IMR-90 (cell line): ENCODE data around the gene ZBTB7B. TPM values are rescaled to one million over a fixed set of nuclear protein-coding genes. Genes with fewer than 3 reads are reported as not detected.
A peak's percentile ranks its signal among the peaks of the same experiment; 100 is the strongest.

Experiments used
- ATAC-seq: fragments of 200-7000 bp; cut with Tn5 transposase; 2 replicates; pipeline ENCODE4 v1.9.1; 2020; ENCODE audit warnings: low read depth, mild to moderate bottlenecking, moderate library complexity
- BruUV-seq: library from RNA; stranded (reverse); fragments of 400-500 nt; replicated peaks from 2 replicates; lab custom pipeline; 2021; lab: Mats Ljungman, UMichigan
- CTCF ChIA-PET: fragments of 300-600 bp; formaldehyde crosslinking; extraction: SDS; loops from one replicate; lab custom pipeline; 2021; ENCODE audit warnings: antibody characterized with exemption; lab: Yijun Ruan, JAX
- POLR2A ChIA-PET: fragments of 300-600 bp; sonication (Branson Sonifier 250); formaldehyde crosslinking; loops from one replicate; lab custom pipeline; 2022; ENCODE audit warnings: antibody characterized with exemption; ENCODE audit not compliant: unreplicated experiment; lab: Charles Lee
- DNase-seq: peaks from one replicate; pipeline ENCODE4 v3.0.0; 2013
- H2AFZ ChIP-seq: replicated peaks from 2 replicates; pipeline ENCODE3; 2013; ENCODE audit warnings: low read length, mild to moderate bottlenecking; ENCODE audit not compliant: poor library complexity
- H2AK5ac ChIP-seq: 2 replicates; pipeline ENCODE4 v1.6.1; 2013; ENCODE audit warnings: low read depth, low read length, inconsistent platforms
- H2AK9ac ChIP-seq: replicated peaks from 2 replicates; pipeline ENCODE3; 2013; ENCODE audit warnings: mild to moderate bottlenecking, low read depth, low read length, moderate library complexity; ENCODE audit not compliant: poor library complexity
- H2BK120ac ChIP-seq: 2 replicates; pipeline ENCODE4 v1.6.1; 2013; ENCODE audit warnings: low read depth, low read length, inconsistent platforms
- H2BK15ac ChIP-seq: 3 replicates; pipeline ENCODE4 v1.6.1; 2013; ENCODE audit warnings: low read depth, low read length, inconsistent platforms
- H2BK20ac ChIP-seq: 2 replicates; pipeline ENCODE4 v1.6.1; 2013; ENCODE audit warnings: low read depth, mild to moderate bottlenecking, inconsistent platforms, low read length, moderate library complexity
- H2BK5ac ChIP-seq: 2 replicates; pipeline ENCODE4 v1.6.1; 2013; ENCODE audit warnings: mild to moderate bottlenecking, low read depth, low read length, inconsistent platforms; ENCODE audit not compliant: poor library complexity, severe bottlenecking
- H3K14ac ChIP-seq: replicated peaks from 2 replicates; pipeline ENCODE4 v1.6.1; 2013; ENCODE audit warnings: low read depth, low read length, inconsistent platforms
- H3K18ac ChIP-seq: 2 replicates; pipeline ENCODE4 v1.6.1; 2013; ENCODE audit warnings: low read depth, low read length, control low read depth
- H3K23ac ChIP-seq: 2 replicates; pipeline ENCODE4 v1.6.1; 2013; ENCODE audit warnings: low read depth, low read length, inconsistent platforms
- H3K27ac ChIP-seq: 2 replicates; pipeline ENCODE4 v1.5.1; 2013; ENCODE audit warnings: mild to moderate bottlenecking, control low read depth, low read length; ENCODE audit not compliant: insufficient read depth
- H3K27me3 ChIP-seq: 2 replicates; pipeline ENCODE4 v1.6.1; 2013; ENCODE audit warnings: low read length; ENCODE audit not compliant: control insufficient read depth, insufficient read depth
- H3K36me3 ChIP-seq: 2 replicates; pipeline ENCODE4 v1.6.1; 2013; ENCODE audit warnings: low read length, mixed read lengths; ENCODE audit not compliant: control insufficient read depth, insufficient read depth
- H3K4ac ChIP-seq: 2 replicates; pipeline ENCODE4 v1.6.1; 2013; ENCODE audit warnings: low read depth, low read length, inconsistent platforms
- H3K4me1 ChIP-seq: 2 replicates; pipeline ENCODE4 v1.6.1; 2013; ENCODE audit warnings: low read length, mixed read lengths; ENCODE audit not compliant: control insufficient read depth, insufficient read depth
- H3K4me2 ChIP-seq: 2 replicates; pipeline ENCODE4 v1.6.1; 2013; ENCODE audit warnings: low read depth, mild to moderate bottlenecking, control low read depth, low read length, moderate library complexity
- H3K4me3 ChIP-seq: 2 replicates; pipeline ENCODE4 v1.5.1; 2013; ENCODE audit warnings: low read depth, mild to moderate bottlenecking, control low read depth, low read length, moderate library complexity; ENCODE audit not compliant: insufficient read depth
- H3K56ac ChIP-seq: 2 replicates; pipeline ENCODE4 v1.6.1; 2013; ENCODE audit warnings: low read length, inconsistent platforms; ENCODE audit not compliant: insufficient read depth; ENCODE audit errors: extremely low read depth
- H3K79me1 ChIP-seq, 2 experiments: 2 replicates each; pipeline ENCODE4 v1.6.1; 2013; ENCODE audit warnings: low read length in 2 of 2, inconsistent platforms in 1 of 2, low read depth in 1 of 2
- H3K9ac ChIP-seq: 2 replicates; pipeline ENCODE4 v1.6.1; 2013; ENCODE audit warnings: low read depth, low read length, control low read depth
- H3K9me1 ChIP-seq: 2 replicates; pipeline ENCODE4 v1.6.1; 2013; ENCODE audit warnings: low read length, inconsistent platforms; ENCODE audit not compliant: insufficient read depth
- H3K9me3 ChIP-seq: 2 replicates; pipeline ENCODE4 v1.6.1; 2013; ENCODE audit warnings: low read length; ENCODE audit not compliant: control insufficient read depth, insufficient read depth
- H4K20me1 ChIP-seq: 2 replicates; pipeline ENCODE4 v1.6.1; 2013; ENCODE audit warnings: low read length, inconsistent platforms; ENCODE audit not compliant: insufficient read depth
- H4K5ac ChIP-seq: 2 replicates; pipeline ENCODE4 v1.6.1; 2013; ENCODE audit warnings: mild to moderate bottlenecking, low read depth, low read length, control low read depth
- H4K8ac ChIP-seq, 2 experiments: 2 replicates each; pipeline ENCODE4 v1.6.1; 2013; ENCODE audit warnings: low read depth in 2 of 2, low read length in 2 of 2, control low read depth in 1 of 2, inconsistent platforms in 1 of 2
- H4K91ac ChIP-seq: 2 replicates; pipeline ENCODE4 v1.6.1; 2013; ENCODE audit warnings: low read depth, low read length, inconsistent platforms; ENCODE audit not compliant: insufficient read depth
- BHLHE40 ChIP-seq: fragments of 150-350 bp; IDR thresholded peaks from 2 replicates; pipeline ENCODE4 v1.6.1; 2016; ENCODE audit warnings: mild to moderate bottlenecking, low read depth, low read length
- CEBPB ChIP-seq: IDR thresholded peaks from 2 replicates; pipeline ENCODE4 v1.6.1; 2012; ENCODE audit warnings: low read depth, low read length, improper control_type of control experiment
- RAD21 ChIP-seq: IDR thresholded peaks from 2 replicates; pipeline ENCODE4 v1.6.1; 2012; ENCODE audit warnings: low read length, improper control_type of control experiment
- WGBS, 2 experiments: methylation state at CpG; one replicate each; pipeline versions ENCODE4 v1.1.5 to v1.1.7; 2013; ENCODE audit warnings: missing lambda C conversion rate in 2 of 2; ENCODE audit not compliant: insufficient read length in 1 of 2; ENCODE audit errors: extremely low coverage in 2 of 2; 5-methylcytosine and 5-hydroxymethylcytosine counted together
- dilution Hi-C: fragments of 300-500 bp; cut with HindIII; formaldehyde crosslinking; loops from one replicate; pipeline ENCODE4 v1.14.3; 2018; ENCODE audit warnings: low sequenced_read_pairs; ENCODE audit not compliant: unreplicated experiment
- in situ Hi-C: fragments of 300-500 bp; cut with MboI; formaldehyde crosslinking; loops from 3 replicates; pipeline ENCODE4 v1.14.3; 2019; ENCODE audit warnings: low sequenced_read_pairs, inconsistent platforms, mixed read lengths
- intact Hi-C: fragments of 100-400 bp; cut with micrococcal nuclease; formaldehyde crosslinking; loops from 2 replicates; pipeline ENCODE4 v1.10.0; 2022
- polyA plus RNA-seq, 3 experiments: library from polyadenylated mRNA; depleted of rRNA; stranded (reverse); fragments of >200 nt; gene quantifications; 2 replicates each; pipeline ENCODE4 v1.2.3, GENCODE V29; 2012; ENCODE audit warnings: low replicate concordance in 1 of 3
- total RNA-seq: library from RNA; depleted of rRNA; stranded (reverse); fragments of >200 nt; gene quantifications from 2 replicates; pipeline ENCODE4 v1.2.3, GENCODE V29; 2012

ZBTB7B gene
- total and polyA plus RNA-seq, 2 of the 4 experiments (the other 2 are of a cell fraction) = 7.7 to 17.4 TPM

GRCh38 chr1:154964359-154964758 lies 38.2 kb upstream of the ZBTB7B start:
- dilution Hi-C loops (no loop called here), in situ Hi-C loops (no loop called here), intact Hi-C loops (no loop called here)
- Histone ChIP-seq H3K4me2 (no peak overlapping the region), H3K27ac (no peak overlapping the region), H2BK15ac (no peak overlapping the region), H3K14ac (no peak overlapping the region), H3K4ac (no peak overlapping the region), H3K27me3 (no peaks in the 10 kb centered on the region), H2AK5ac (no peak overlapping the region), H4K8ac (no peak overlapping the region), H3K18ac (no peak overlapping the region), H3K36me3 (peaks cover 60% of the 10 kb centered on the region), H2AK9ac (no peak overlapping the region), H3K23ac (no peak overlapping the region), H3K9me3 (no peaks in the 10 kb centered on the region), H4K20me1 (peaks cover 46% of the 10 kb centered on the region), H2BK5ac (no peak overlapping the region), H3K4me3 (no peak overlapping the region), H3K9me1 (no peaks in the 10 kb centered on the region), H2BK120ac (no peak overlapping the region), H4K5ac (no peak overlapping the region), H2AFZ (no peak overlapping the region), H3K56ac (no peak overlapping the region), H3K9ac (no peak overlapping the region), H3K79me1 (peaks cover 28 to 80% of the 10 kb centered on the region in 2 experiments), H4K91ac (no peak overlapping the region), H3K4me1 (peaks cover 13% of the 10 kb centered on the region), H2BK20ac (no peak overlapping the region)
- no CpG with 5 or more reads among the region's 6 CpGs for WGBS, 2 experiments
- ATAC-seq (no peak), DNase-seq (no peak)
- no TSS peak for BruUV-seq
- ChIA-PET POLR2A (no interaction called here), CTCF (interaction anchor here (1.1 kb wide), 1 partner anchor 8 kb away, joined by 3 read pairs; the partner anchor contains the start of gene PBXIP1)
- no peak for TF ChIP-seq RAD21
- no peak for TF ChIP-seq BHLHE40
- TF ChIP-seq CEBPB = peak; percentile 60
